ENCODE results near the gene KDM5B.

The KDM5B gene

DNA sequence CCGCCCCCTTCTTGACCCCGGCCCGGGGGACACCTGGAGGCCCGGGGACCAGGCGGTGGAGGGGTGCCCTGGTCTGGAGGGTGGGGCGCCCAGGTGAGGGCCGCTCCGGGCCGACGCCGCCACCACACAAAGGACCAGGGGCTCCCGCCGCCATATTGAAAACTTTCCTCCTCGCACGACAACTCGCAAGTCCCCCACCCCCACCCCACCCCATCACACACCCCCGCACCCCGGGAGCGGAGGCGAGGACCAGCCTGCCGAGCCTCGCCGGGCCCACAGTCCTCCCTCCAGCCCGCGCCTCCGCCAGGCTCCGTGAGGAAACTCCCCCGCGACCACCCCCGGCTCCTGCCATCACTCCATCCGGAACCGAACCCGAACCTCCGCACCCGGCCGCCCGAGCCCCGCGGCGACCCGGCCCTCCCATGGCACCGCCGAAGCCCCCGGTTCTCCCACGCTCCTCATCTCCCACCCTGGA is 733 bp downstream of the KDM5B start:
- DNase-seq (ENCODE audit: low read depth): no peak
- H3K4me3 ChIP-seq (ENCODE audit: low read depth, low read length): peak overlapping the region; percentile 84
- no peak for TF ChIP-seq CTCF (IDR thresholded peaks at IDR 0.05; ENCODE audit: control insufficient read depth, extremely low read depth, insufficient read depth)

- TF ChIP-seq CTCF (IDR thresholded peaks at IDR 0.05; ENCODE audit: control insufficient read depth, extremely low read depth, insufficient read depth): no peak
- no peak for DNase-seq (ENCODE audit: low read depth)
- H3K4me3 ChIP-seq (ENCODE audit: low read depth, low read length): peak overlapping the region; percentile 84
These were observed 1.3 kb downstream of the KDM5B start for GRCh38 chr1:202806845-202807450.

- peak overlapping the region; percentile 84 for H3K4me3 ChIP-seq (ENCODE audit: low read depth, low read length)
- no peak for TF ChIP-seq CTCF (IDR thresholded peaks at IDR 0.05; ENCODE audit: control insufficient read depth, extremely low read depth, insufficient read depth)
- no peak for DNase-seq (ENCODE audit: low read depth)
These were observed 2.1 kb downstream of the KDM5B start for GRCh38 chr1:202805886-202806844.

DNA sequence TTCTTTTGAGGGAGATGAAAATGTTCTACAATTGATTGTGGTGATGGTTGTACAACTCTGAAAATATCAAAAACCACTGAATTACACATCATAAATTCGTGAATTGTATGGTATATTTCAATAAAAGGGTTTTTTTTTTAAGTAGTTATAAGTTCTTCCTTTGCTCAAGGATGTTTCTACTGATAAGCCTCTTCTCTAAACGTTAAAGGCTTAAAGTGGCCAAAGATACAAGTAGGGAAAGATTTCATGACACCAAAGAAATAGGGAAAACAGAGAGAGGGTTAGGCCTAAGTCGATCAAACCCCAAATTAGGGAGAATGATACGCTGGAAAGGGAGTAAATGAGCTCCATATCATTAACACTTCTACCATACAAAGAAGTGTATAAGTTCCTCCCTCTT is 4.1 kb downstream of the KDM5B start:
- no peak for TF ChIP-seq CTCF (IDR thresholded peaks at IDR 0.05; ENCODE audit: control insufficient read depth, extremely low read depth, insufficient read depth)
- no peak overlapping the region for H3K4me3 ChIP-seq (ENCODE audit: low read depth, low read length)
- DNase-seq (ENCODE audit: low read depth): no peak

GRCh38 chr1:202802998-202803932 is 5.0 kb downstream of the KDM5B start:
- no peak for DNase-seq (ENCODE audit: low read depth)
- no peak for TF ChIP-seq CTCF (IDR thresholded peaks at IDR 0.05; ENCODE audit: control insufficient read depth, extremely low read depth, insufficient read depth)
- no peak overlapping the region for H3K4me3 ChIP-seq (ENCODE audit: low read depth, low read length)

GRCh38 chr1:202802034-202802433 is 6.2 kb downstream of the KDM5B start:
- no peak for DNase-seq (ENCODE audit: low read depth)
- no peak overlapping the region for H3K4me3 ChIP-seq (ENCODE audit: low read depth, low read length)
- no peak for TF ChIP-seq CTCF (IDR thresholded peaks at IDR 0.05; ENCODE audit: control insufficient read depth, extremely low read depth, insufficient read depth)

Measured in LNCaP clone FGC (cell line).